GM12874 (cell line): ENCODE results near the gene MYO10.

Experiments used
- CTCF ChIP-seq: IDR thresholded peaks from 2 replicates; pipeline ENCODE4 v1.5.1; 2011; ENCODE audit warnings: low read depth, mild to moderate bottlenecking, control low read depth, low read length, moderate library complexity; ENCODE audit not compliant: insufficient read depth

MYO10 gene

GRCh38 chr5:16889972-16890519 lies 46.0 kb downstream of the MYO10 start:
- TF ChIP-seq CTCF, result no peak

- no peak for TF ChIP-seq CTCF
Measured at GRCh38 chr5:16889203-16889971, 46.7 kb downstream of the MYO10 start.

- TF ChIP-seq CTCF, result no peak
Measured at GRCh38 chr5:16888694-16889124, 47.4 kb downstream of the MYO10 start.

- no peak for TF ChIP-seq CTCF
Measured at GRCh38 chr5:16886793-16887345, 49.2 kb downstream of the MYO10 start.

GRCh38 chr5:16886366-16886736 lies 49.7 kb downstream of the MYO10 start:
- no peak for TF ChIP-seq CTCF

- no peak for TF ChIP-seq CTCF
Measured at GRCh38 chr5:16885635-16886365, 50.3 kb downstream of the MYO10 start.

GRCh38 chr5:16884595-16884994 lies 51.5 kb downstream of the MYO10 start:
- TF ChIP-seq CTCF, result no peak
